Ramos (cell line): ENCODE results near the gene PKD1L1.

Experiments
- in situ Hi-C: fragments of 300-500 bp; cut with MboI; formaldehyde crosslinking; loops from one replicate; pipeline ENCODE4 v1.14.3; 2022; ENCODE audit warnings: low sequenced_read_pairs; ENCODE audit not compliant: unreplicated experiment

Gene PKD1L1

GRCh38 chr7:47832105-47832715 is 116.1 kb downstream of the PKD1L1 start:
- in situ Hi-C loops, result loop anchor here (10.0 kb wide), 1 partner anchor 567 kb away; no protein-coding TSS in a partner anchor

GRCh38 chr7:47830015-47830414 is 118.3 kb downstream of the PKD1L1 start:
- in situ Hi-C loops, result loop anchor here (10.0 kb wide), 1 partner anchor 565 kb away; no protein-coding TSS in a partner anchor

- in situ Hi-C loops, result no loop called here
Observed at GRCh38 chr7:47827871-47828270, 120.4 kb downstream of the PKD1L1 start.

- in situ Hi-C loops, result no loop called here
Observed at GRCh38 chr7:47827351-47827756, 120.9 kb downstream of the PKD1L1 start.

- in situ Hi-C loops, result no loop called here
Observed at GRCh38 chr7:47826754-47827153, 121.5 kb downstream of the PKD1L1 start.

- in situ Hi-C loops, result loop anchor here (10.0 kb wide), 1 partner anchor 375 kb away; no protein-coding TSS in a partner anchor
Observed at GRCh38 chr7:47819607-47819920, 128.7 kb downstream of the PKD1L1 start.

GRCh38 chr7:47818796-47819606 is 129.3 kb downstream of the PKD1L1 start:
- in situ Hi-C loops, result loop anchor here (10.0 kb wide), 1 partner anchor 374 kb away; no protein-coding TSS in a partner anchor

- in situ Hi-C loops, result loop anchor here (10.0 kb wide), 1 partner anchor 373 kb away; no protein-coding TSS in a partner anchor
Observed at GRCh38 chr7:47817917-47818316, 130.3 kb downstream of the PKD1L1 start.

GRCh38 chr7:47816647-47817046 is 131.6 kb downstream of the PKD1L1 start:
- in situ Hi-C loops, result loop anchor here (10.0 kb wide), 1 partner anchor 372 kb away; no protein-coding TSS in a partner anchor

- in situ Hi-C loops, result loop anchor here (10.0 kb wide), 1 partner anchor 371 kb away; no protein-coding TSS in a partner anchor
Observed at GRCh38 chr7:47815867-47816266, 132.4 kb downstream of the PKD1L1 start.

- in situ Hi-C loops, result loop anchor here (10.0 kb wide), 1 partner anchor 370 kb away; no protein-coding TSS in a partner anchor
Observed at GRCh38 chr7:47814905-47815613, 133.2 kb downstream of the PKD1L1 start.

GRCh38 chr7:47813620-47814260 is 134.5 kb downstream of the PKD1L1 start:
- in situ Hi-C loops, result loop anchor here (10.0 kb wide), 1 partner anchor 369 kb away; no protein-coding TSS in a partner anchor

- in situ Hi-C loops, result loop anchor here (10.0 kb wide), 1 partner anchor 368 kb away; no protein-coding TSS in a partner anchor
Observed at GRCh38 chr7:47812429-47813136, 135.7 kb downstream of the PKD1L1 start.

- in situ Hi-C loops, result loop anchor here (10.0 kb wide), 1 partner anchor 367 kb away; no protein-coding TSS in a partner anchor
Observed at GRCh38 chr7:47811632-47812380, 136.5 kb downstream of the PKD1L1 start.

- in situ Hi-C loops, result no loop called here
Observed at GRCh38 chr7:47809387-47809786, 138.9 kb downstream of the PKD1L1 start.

GRCh38 chr7:47808321-47808720 is 139.9 kb downstream of the PKD1L1 start:
- in situ Hi-C loops, result no loop called here

- in situ Hi-C loops, result no loop called here
Observed at GRCh38 chr7:47807756-47808155, 140.5 kb downstream of the PKD1L1 start.

GRCh38 chr7:47807126-47807525 is 141.1 kb downstream of the PKD1L1 start:
- in situ Hi-C loops, result no loop called here

- in situ Hi-C loops, result no loop called here
Observed at GRCh38 chr7:47806701-47807103, 141.6 kb downstream of the PKD1L1 start.
